GM18520 (cell line): ENCODE data around the gene RIT1.
"Not testable (repeated sequence)": the region's sequence is repeated elsewhere in the genome, so short reads cannot be mapped to it uniquely, and the experiment has no call there.

Experiments used
- ATAC-seq: cut with Tn5 transposase; IDR thresholded peaks from one replicate; pipeline ENCODE4 v1.9.1; 2021; ENCODE audit not compliant: unreplicated experiment

RIT1 gene

DNA sequence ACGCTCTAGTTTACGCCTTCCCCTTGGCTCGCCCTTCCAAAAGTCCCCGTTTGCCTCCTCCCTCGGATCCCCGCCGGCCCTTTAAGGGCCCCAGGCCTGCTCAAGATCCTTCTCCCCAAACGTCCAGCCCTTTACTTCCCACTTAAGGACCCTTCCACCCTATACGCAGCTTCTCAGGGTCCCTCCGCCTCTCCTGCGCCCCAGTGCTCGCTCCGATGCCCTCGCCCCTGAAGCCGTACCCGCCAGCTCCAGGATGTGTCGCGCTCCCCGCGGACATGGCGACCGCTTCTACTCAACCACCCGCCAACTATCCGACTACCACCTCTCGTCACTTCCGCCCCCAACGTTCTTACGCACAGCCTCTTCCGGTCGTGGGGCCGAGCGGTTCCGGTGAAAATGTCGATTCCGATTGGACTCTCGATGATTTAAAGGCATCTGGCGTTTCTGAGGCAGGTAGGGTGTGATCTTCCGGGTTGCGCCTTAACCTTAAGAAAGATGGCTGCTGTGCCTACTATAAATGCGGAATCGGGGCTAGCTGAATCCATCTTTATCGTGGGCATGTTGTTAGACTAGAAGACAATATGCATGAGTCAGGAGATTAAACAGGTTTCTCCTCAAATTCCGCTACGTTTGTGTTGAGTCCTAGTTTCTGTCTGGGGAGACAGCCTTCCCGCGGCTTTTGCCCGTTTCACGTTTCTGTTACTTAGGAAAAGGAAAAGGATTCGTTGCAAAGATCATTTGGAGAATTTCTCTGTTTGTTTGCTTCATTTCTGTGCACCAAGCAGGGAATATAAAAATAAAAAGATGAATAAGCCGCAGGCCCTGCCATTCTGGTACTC is 23.2 kb upstream of the RIT1 start, which contains the start of gene KHDC4:
TSS of gene KHDC4 (minus strand) at position 317 of the 839 bp plus-strand sequence. CDS start at position 277, 40 bp downstream.
- ATAC-seq = peak; percentile 92

DNA sequence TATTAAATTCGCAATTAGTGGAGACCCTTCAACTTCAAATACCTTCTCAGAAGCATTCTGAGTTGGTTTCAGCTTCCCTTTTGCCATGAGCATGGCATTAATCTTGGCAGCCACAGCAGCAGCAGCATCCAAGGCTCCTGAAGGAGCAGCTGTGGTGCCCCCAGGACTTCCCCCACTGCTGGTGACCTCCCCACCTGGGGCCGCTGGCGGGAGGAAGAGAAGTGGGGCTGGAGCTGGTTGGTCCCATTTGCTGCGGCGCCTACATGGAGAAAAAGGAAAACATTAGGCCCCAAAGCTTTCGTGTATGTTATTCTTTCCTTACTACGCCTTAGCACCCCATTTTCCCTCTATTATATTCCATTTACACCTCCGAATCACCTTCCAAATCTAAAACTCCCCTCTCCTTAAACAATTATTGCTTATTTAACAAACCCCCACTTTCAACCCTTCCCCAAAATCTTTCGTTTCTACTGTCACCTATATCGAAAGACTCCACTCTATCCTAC is 22.5 kb upstream of the RIT1 start:
- ATAC-seq = no peak

DNA sequence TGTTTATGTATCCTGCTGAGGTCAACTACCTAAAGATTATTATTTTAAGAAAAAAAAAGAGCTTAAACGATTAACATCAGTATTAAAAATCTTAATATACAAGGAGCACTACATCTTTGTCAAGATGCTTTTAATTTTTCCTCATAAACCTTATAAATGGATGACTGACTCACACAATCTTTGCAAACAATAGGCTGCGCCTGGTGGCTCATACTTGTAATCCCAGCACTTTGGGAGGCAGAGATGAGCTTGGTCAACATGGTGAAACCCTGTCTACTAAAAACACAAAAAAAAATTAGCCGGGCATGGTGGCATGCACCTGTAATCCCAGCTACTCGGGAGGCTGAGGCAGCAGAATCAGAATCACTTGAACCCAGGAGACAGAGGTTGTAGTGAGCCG is 21.3 kb upstream of the RIT1 start:
- ATAC-seq = no peak

DNA sequence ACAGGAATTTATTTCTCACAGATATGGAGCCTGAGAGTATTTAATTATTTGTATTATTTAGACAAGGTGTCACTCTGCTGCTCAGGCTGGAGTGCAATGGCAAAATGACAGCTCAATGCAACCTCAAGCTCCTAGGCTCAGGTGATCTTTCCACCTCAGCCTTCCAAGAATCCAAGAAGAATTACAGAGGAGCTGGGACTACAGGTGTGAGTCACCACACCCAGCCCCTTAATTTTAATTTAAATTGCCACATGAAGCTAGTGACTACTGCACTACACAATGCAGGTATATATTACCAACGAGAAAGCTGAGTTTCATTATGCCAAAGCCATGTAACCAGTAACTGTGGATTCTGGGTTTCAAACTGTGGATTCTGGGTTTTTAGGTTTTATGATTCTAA is 20.9 kb upstream of the RIT1 start:
- no peak for ATAC-seq

DNA sequence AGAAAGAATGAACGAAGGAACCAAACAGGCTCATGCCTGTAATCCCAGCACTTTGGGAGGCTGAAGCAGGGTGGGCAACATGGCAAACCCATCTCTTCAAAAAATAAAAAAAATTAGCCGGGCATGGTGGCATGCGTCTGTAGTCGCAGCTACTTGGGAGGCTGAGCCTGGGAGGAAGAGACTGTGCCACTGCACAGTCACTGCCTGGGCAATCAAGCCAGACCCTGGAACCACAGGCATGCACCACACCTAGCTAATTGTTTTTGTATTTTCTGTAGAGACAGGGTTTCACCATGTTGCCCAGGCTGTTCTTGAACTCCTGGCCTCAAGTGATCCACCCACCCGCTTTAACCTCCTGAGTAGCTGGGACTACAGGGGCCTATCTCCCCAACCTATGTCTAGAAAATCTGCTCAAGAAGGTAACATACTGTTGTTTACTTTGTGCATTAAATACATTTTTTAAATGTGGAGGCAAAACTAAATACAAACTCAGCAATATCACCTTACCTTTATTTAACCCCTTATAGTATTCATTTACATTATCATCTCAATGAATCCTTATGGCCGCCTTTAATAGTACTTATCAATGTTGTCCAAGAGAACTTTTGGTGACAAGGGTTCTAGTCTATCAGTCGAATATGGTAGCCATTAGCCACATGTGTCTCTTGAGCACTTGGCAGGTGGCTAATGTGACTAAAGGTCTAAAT is 20.3 kb upstream of the RIT1 start:
- ATAC-seq = no peak

DNA sequence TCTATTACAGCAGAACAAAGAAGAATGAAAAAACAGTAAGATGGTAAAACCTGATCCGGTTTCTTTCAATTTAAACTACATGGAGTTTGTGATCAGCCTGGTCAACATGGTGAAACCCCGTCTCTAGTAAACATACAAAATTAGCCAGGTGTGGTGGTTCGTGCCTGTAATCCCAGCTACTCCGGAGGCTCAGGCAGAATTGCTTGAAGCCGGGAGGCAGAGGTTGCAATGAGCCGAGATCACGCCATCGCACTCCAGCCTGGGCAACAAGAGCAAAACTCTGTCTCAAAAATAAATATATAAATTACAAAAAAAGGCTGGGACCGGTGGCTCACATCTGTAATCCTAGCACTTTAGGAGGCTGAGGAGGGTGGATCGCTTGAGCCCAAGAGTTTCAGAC is 19.6 kb upstream of the RIT1 start:
- ATAC-seq = not testable (repeated sequence)

DNA sequence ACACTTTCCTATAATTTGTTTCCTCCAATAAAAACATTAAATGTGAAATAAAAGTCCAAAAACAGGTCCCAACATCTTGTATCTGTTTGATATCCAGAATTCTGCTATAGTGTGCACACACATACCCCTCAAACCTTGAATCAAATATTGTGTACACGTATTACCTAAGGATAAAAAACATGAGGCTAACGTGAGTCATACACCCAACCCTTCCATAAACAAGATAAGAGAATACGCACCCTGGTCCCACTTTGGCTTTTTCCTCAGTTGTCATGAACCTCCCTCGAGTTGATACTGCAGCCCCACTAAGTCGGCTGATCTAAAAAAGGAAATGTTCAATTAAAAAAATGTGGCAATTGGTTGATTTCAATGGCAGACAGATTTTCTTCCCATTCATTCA is 17.9 kb upstream of the RIT1 start:
- ATAC-seq = no peak

DNA sequence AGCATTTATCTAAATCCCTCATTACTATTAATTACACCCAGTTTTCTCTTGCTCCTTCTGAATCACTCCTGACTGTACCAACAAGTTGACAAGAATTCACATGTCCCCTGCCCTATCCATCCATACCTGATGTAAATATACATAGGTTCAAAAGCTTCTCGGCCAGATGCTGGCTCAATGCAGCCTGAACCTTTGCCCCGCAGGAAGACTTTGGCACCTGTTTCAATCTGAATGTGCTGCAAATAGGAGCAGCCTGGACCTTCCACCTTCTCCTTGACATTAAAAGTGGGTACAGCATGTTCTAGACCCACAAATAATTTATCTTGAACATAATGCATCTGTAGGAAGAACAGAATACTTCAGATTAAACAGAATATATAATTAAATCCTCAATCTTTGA is 14.4 kb upstream of the RIT1 start:
- ATAC-seq = no peak

DNA sequence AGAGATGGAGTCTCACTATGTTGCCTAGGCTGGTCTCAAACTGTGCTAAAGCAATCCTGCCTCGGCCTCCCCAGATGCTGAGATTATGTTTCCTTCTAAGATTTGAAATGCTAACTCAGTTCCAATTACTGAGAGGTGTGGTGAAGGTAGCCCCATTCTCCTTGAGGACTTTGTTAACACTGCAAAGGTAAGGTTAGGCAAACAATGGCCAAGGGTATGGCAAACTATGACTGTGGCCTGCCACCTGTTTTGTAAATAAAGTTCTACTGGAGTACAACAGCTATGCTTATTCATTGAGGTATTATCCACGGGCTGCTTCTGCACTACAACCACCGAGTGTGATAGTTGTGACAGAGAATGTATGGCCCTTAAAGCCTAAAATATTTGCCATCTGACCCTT is 9.6 kb upstream of the RIT1 start:
- ATAC-seq = no peak

DNA sequence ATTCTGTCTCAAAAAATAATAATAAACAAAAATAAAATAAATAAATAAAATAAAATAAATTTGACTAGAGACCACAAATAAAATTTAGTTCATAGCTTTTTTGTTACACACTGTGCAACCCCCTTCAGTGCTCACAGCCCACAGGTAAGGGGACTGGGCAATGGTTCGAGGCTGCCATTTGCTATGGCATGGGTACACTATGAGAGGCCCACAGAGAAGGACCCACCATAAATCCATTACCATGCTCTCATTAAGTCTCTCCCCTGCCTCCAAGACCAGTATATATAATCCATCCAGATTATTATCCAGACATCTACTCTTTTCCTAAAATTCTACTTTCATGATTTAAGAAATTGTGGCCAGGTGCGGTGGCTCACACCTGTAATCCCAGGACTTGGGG is 8.7 kb upstream of the RIT1 start:
- no peak for ATAC-seq

DNA sequence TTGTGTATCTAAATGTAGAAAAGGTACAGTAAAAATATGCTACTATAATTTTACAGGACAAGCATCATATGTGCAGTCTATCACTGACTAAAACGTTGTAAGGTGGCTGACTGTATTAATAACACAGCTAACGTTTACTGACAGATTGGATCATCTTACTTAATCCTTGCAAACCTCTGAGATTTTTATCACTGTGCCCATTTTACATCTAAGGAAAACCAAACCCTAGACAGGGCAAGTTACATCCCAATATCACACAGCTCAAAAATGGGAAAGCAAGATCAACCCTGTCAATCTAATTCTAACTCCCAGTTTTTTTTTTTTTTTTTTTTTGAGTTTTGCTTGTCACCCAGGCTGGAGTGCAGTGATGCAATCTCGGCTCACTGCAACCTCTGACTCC is 7.5 kb upstream of the RIT1 start:
- no peak for ATAC-seq

DNA sequence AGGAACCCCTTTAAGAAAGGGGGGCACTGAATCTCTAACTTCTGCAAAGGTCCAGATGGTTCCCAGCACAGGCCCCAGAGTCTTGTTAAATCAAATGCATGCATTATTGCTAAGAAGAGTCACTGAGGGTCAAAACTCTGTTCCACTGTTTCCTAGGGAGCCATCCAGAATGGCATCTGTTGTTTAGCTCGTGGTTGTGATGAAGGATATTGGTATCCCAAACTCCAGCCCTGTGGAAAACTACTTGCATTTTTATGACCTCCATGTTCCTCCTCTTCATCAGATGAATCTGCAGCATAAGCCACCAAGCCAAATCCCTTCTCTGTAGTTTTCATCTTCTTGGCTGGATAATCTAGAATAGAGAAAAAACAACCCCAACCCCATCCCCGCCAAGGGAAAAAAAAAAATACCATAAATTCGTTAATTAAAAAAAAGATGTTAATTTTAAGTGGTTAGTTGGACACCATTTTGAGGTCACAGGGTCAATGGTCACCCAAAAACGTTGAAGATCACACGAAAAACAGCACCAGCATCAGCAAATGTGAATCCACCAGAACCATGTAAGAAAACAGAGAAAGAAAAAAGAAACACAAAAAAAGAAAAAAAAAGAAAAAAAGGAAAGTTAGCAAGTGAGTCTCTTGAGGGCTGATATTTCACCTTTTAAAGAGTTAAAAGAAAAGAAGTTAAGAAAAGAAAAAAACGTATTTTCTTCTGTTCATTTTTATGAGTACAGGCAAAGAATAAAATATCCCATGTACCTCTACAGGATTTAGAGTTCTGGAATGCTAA is 3.0 kb upstream of the RIT1 start:
- no peak for ATAC-seq

DNA sequence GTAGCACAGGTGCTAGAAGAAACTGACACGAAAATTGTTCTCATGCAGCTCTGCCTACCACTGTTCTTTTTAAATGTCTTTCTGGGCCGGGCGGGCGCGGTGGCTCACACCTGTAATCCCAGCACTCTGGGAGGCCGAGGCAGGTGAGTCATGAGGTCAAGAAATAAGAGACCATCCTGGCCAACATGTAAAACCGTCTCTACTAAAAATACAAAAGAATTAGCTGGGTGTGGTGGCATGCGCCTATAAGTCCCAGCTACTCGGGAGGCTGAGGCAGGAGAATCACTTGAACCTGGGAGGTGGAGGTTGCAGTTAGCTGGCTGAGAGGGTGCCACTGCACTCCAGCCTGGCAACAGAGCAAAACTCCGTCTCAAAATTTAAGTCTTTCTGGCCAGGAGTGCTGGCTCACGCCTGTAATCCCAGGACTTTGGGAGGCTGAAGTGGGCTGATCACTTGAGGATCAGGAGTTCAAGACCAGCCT is 947 bp upstream of the RIT1 start:
- no peak for ATAC-seq

DNA sequence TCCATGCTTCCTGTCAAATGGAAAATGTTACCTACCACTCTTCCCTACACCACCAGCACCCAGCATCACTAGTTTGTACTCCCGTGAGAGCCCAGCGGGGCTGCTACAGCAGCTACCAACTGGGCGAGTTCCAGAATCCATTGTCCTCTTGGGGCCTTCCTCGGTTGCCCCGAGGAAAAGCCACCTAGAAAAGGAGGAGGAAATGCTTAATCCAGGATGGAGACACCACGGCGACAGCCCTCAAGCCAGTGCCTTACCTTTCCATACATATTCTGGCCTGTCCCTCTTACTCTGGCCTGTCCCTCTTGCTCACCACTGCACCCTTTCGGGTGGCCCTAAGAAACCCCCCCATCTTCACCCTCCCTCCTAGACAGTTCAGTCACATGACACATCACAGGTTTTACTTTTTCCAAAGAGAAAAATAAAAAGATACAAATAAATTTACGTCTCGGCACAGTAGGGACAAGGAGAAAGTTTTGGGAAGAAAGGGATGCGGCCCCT is 478 bp downstream of the RIT1 start:
- ATAC-seq = no peak

DNA sequence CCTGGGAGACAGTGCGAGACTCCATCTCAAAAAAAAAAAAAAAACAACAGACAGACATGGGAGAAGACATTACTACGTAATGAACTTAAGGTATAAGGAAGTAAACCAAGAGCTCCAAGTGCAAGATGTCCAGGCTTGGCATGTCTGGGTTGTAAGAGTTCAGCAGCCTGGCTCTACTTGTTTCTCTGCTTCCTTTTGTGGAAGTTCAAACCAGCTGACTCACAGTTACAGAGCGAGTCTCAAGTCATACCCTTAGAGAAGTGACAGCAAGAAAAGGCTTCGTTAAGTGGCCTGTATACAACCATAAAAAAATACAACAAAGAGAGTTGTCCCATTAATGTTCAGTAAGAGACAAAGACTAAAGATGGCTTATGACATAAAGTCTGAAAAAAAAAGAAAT is 1.3 kb downstream of the RIT1 start:
- no peak for ATAC-seq

DNA sequence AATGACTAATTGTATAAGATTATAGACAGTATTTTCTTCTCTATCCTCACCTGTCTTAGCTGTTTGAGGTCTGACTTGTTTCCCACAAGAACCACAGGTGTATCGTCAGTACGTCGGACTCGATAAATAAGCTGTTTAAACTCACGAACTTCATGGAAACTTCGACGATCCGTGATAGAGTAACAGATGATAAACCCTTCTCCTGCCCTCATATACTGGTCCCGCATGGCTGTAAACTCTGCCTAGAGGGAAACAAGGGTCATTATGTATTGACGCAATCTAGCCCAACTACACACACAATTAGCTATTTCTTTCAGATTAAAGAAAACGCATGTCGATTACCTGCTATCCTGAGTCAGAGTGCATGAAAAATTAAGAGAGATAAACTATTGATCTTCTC is 6.9 kb downstream of the RIT1 start:
- ATAC-seq = no peak

DNA sequence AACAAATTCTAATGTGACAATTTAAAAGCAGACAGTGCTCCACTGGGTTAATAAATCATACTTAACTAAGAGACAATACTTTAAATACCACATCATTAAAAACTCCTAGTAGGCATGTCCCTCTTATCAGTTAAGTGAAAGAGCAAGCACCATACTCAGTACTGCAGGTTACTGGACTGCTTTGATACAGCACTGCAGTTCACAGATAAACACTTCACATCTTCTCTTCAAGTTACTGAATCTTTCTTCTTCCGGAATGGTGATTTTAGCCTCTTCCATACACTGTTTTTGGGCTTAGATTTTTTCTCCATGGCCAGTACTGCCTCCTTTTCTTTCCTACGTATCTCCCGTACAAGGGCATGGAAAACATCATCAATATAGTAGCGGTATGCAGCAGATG is 11.0 kb downstream of the RIT1 start:
- ATAC-seq = no peak

DNA sequence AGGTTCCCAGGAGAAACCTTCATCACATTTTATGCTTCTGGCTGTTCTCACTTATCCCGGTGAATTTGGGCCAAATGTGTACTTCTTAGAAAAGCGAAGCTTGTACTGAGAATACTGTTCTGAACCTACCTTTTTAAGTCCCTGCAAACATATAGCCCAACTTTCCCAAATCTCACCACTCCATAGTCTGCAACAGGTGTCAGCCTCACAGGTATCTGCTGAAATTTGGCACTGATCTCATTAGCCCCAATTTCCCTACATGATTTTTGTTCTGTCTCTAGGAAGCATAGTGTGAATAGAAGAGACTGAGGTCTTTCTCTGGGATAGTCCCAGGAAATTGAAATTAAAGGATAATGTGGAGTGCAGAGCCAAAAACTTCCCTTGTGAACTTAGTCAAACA is 11.5 kb downstream of the RIT1 start:
- ATAC-seq = no peak

DNA sequence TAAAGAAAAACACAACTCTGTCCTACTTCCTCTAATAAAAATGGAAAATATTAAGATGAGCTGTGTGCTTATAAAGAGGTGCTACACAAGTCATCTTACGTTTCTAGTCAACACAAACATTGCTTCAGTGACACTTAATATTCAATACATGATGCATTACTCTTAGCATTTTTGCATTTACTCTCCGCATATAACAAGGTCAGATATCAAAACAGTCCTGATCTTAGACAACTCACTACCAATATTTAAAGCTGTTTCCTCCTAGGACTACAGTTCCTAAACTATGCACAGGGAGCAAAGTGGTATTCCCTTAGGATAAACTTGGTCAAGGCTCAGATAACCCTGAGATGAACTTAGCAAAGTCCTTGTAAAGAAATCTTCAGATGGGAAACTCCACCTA is 12.3 kb downstream of the RIT1 start:
- no peak for ATAC-seq

DNA sequence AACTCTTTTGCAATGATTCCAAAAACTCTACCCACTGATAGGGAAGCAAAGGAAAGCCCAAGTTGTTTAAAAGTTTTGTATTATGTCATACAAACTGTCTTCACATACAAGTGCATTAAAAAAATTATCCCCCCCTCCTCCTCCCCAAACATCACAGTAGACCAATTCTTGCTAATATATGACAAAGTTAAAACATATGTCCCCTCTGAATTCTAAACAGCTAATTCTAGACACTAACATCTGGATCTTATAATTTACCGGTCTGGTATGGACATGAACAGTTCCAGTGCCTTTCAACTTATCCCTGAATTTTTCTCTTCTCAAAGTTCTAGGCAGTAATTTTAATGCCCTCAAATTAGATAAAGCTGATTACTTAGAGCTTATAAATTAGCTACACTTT is 13.4 kb downstream of the RIT1 start:
- no peak for ATAC-seq

DNA sequence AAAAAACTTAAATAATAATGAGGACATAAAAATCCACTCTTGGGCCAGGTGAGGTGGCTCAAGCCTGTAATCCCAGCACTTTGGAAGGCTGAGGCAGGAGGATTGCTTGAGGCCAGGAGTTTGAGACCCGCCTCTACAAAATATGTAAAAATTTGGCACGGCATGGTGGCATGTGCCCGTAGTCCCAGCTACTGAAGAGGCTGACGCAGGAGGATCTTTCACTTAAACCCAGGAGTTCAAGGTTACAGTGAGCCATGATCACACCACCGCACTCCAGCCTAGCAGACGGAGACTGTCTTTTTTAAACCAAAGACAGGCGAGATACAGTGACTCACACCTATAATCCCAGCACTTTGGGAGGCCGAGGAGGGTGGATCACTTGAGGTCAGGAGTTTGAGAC is 14.7 kb downstream of the RIT1 start:
- ATAC-seq = not testable (repeated sequence)
